ENCODE measurements around the gene MTRF1L. TPM values are rescaled to one million over a fixed set of nuclear protein-coding genes. Genes with fewer than 3 reads are reported as not detected.
A peak's percentile ranks its signal among the peaks of the same experiment; 100 is the strongest.
"Not testable (repeated sequence)": the region's sequence is repeated elsewhere in the genome, so short reads cannot be mapped to it uniquely, and the experiment has no call there.

MTRF1L gene
- total RNA-seq, 8 experiments from 2014 or later: 12.1 to 24.5 (median 20.3) TPM

DNA sequence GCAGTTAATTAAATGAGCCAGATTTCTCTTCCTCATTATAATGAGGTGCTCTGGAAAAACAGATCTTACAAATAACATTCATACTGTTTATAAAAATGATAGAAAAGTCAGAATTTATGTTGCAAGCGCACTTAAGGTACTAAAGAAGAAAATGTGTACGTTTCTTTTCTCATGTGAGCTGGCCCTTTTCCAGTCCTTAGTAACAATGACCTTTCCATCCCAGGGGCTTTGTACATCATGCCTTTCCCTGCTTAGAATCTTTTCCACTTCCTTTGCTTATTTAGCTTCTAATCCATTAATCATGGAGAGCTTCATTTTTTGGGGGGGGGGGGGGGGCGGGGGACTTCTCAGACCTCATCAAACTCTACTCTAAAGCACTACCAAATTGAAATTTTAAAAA is 24.5 kb downstream of the MTRF1L start:
- Histone ChIP-seq H3K4me1 (replicated peaks in 1 of 2) (peaks cover 21 to 29% of the 10 kb centered on the region in 2 donors), H3K27ac (no peak overlapping the region), H3K4me3 (no peak overlapping the region)
- no peak for ATAC-seq (replicated peaks in 6 of 8)
- in situ Hi-C loops (cut with MboI; ENCODE audit: low pct_unique_long_range_greater_than_20kb in 2 of 9, low sequenced_read_pairs in 9 of 9, unreplicated experiment in 9 of 9): no loop called here
- 42 to 100% (median 55%) methylated on average over 1 to 3 of the region's 3 CpGs; no CpG with 5 or more reads in 2 of the 10 experiments for WGBS, 10 experiments

- H3K4me3 ChIP-seq: no peak overlapping the region
- in situ Hi-C loops (cut with MboI; ENCODE audit: low pct_unique_long_range_greater_than_20kb in 2 of 9, low sequenced_read_pairs in 9 of 9, unreplicated experiment in 9 of 9): no loop called here
- peaks cover 21 to 29% of the 10 kb centered on the region in 2 donors for H3K4me1 ChIP-seq (replicated peaks in 1 of 2)
Observed at GRCh38 chr6:152977556-152977955, 25.0 kb downstream of the MTRF1L start.

GRCh38 chr6:152976749-152977148 is 25.8 kb downstream of the MTRF1L start:
- whole genome bisulfite sequencing, 10 experiments: 67 to 100% (median 85%) methylated on average over 1 of the region's 1 CpG; no CpG with 5 or more reads in 7 of the 10 experiments
- in situ Hi-C loops (cut with MboI; ENCODE audit: low pct_unique_long_range_greater_than_20kb in 2 of 9, low sequenced_read_pairs in 9 of 9, unreplicated experiment in 9 of 9): no loop called here
- no peak overlapping the region for H3K27ac ChIP-seq
- no peak for ATAC-seq (replicated peaks in 6 of 8)
- no peak overlapping the region for H3K4me3 ChIP-seq
- H3K4me1 ChIP-seq (replicated peaks in 1 of 2): peaks cover 21 to 29% of the 10 kb centered on the region in 2 donors

More at GRCh38 chr6:152977556-152977955, 25.0 kb downstream of the MTRF1L start:
- H3K27ac ChIP-seq: no peak overlapping the region
- no peak for ATAC-seq (replicated peaks in 6 of 8)

GRCh38 chr6:152975204-152975915 is 27.1 kb downstream of the MTRF1L start:
- in situ Hi-C loops (cut with MboI; ENCODE audit: low pct_unique_long_range_greater_than_20kb in 2 of 9, low sequenced_read_pairs in 9 of 9, unreplicated experiment in 9 of 9): no loop called here
- WGBS, 10 experiments: 40 to 100% (median 88%) methylated on average over 1 to 4 of the region's 4 CpGs; no CpG with 5 or more reads in 1 of the 10 experiments

GRCh38 chr6:152973916-152974315 is 28.6 kb downstream of the MTRF1L start:
- WGBS, 10 experiments: 80 to 100% (median 92%) methylated on average over 1 of the region's 1 CpG; no CpG with 5 or more reads in 5 of the 10 experiments
- ATAC-seq (replicated peaks in 6 of 8): no peak
- in situ Hi-C loops (cut with MboI; ENCODE audit: low pct_unique_long_range_greater_than_20kb in 2 of 9, low sequenced_read_pairs in 9 of 9, unreplicated experiment in 9 of 9): no loop called here
- Histone ChIP-seq H3K4me1 (replicated peaks in 1 of 2) (peaks cover 21 to 29% of the 10 kb centered on the region in 2 donors), H3K27ac (no peak overlapping the region), H3K4me3 (no peak overlapping the region)

More at GRCh38 chr6:152975204-152975915, 27.1 kb downstream of the MTRF1L start:
- peak in 2 of 8 experiments; percentile 15 to 22 for ATAC-seq (replicated peaks in 6 of 8)
- Histone ChIP-seq H3K4me1 (replicated peaks in 1 of 2) (peaks cover 21 to 29% of the 10 kb centered on the region in 2 donors), H3K4me3 (no peak overlapping the region), H3K27ac (no peak overlapping the region)

DNA sequence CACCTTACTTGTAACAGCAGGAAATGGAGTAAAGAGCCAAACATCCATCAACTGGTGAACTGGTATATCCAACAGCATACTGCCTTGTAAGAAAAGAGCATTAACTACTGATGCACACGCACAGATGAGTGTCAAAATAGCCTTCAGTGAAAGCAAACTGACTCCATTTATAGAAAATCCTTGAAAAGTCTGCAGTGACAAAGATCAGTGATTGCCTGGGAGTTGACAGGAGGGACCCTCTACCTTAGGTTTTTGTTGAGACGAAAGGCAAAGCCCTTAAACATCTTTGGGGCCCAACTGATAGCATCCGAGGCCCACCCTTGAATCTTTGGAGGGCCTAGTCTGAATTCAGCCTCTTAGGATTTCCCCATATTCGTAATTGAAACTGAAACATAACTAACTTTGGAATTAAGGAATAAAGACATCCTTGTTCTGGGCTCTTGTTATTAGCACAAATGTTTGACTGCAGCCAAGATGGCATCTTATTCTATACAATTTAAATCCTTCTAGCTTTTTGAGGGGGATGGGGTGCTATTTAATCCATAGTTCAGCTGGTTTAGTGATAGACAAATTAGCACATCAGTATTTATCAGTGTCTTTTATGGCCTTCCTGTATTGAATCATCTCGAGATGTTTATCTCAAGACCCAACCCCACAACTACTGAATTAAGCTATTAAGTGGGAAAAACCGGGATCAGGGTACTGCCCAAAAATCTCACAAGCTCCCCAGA is 32.7 kb downstream of the MTRF1L start:
- H3K27ac ChIP-seq: no peak overlapping the region
- in situ Hi-C loops (cut with MboI; ENCODE audit: low pct_unique_long_range_greater_than_20kb in 2 of 9, low sequenced_read_pairs in 9 of 9, unreplicated experiment in 9 of 9): no loop called here
- no peak overlapping the region for H3K4me3 ChIP-seq
- no peaks in the 10 kb centered on the region for H3K4me1 ChIP-seq (replicated peaks in 1 of 2)
- 87 to 100% (median 98%) methylated on average over 1 to 6 of the region's 6 CpGs for WGBS, 10 experiments
- no peak for ATAC-seq (replicated peaks in 6 of 8)

DNA sequence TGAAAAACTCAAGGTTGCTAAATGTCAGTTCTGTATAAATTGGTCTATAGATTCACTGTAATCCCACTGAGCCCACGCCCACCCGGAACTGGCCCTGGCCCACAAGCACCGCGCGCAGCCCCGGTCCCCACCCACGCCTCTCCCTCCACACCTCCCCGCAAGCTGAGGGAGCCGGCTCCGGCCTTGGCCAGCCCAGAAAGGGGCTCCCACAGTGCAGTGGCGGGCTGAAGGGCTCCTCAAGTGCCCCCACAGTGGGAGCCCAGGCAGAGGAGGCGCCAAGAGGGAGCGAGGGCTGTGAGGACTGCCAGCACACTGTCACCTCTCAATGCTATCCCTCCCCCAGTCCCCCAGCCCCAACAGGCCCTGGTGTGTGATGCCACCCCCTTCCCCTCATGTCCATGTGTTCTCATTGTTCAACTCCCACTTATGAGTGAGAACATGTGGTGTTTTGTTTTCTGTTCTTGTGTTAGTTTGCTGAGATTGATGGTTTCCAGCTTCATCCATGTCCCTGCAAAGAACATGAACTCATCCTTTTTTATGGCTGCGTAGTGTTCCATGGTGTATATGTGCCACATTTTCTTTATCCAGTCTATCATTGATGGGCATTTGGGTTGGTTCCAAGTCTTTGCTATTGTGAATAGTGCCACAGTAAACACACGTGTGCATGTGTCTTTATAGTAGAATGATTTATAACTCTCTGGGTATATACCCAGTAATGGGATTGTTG is 36.2 kb downstream of the MTRF1L start:
- ATAC-seq (replicated peaks in 6 of 8); H3K4me1 ChIP-seq (replicated peaks in 1 of 2); H3K27ac ChIP-seq; H3K4me3 ChIP-seq; in situ Hi-C loops (cut with MboI; ENCODE audit: low pct_unique_long_range_greater_than_20kb in 2 of 9, low sequenced_read_pairs in 9 of 9, unreplicated experiment in 9 of 9): not testable (repeated sequence)
- WGBS, 10 experiments: 94 to 97% methylated on average over 5 to 6 of the region's 15 CpGs; no CpG with 5 or more reads in 8 of the 10 experiments

- H3K4me3 ChIP-seq: no peak overlapping the region
- H3K4me1 ChIP-seq (replicated peaks in 1 of 2): no peaks in the 10 kb centered on the region
- 82 to 100% (median 94%) methylated on average over 1 to 20 of the region's 24 CpGs; no CpG with 5 or more reads in 3 of the 10 experiments for WGBS, 10 experiments
- H3K27ac ChIP-seq: no peak overlapping the region
- no peak for ATAC-seq (replicated peaks in 6 of 8)
- in situ Hi-C loops (cut with MboI; ENCODE audit: low pct_unique_long_range_greater_than_20kb in 2 of 9, low sequenced_read_pairs in 9 of 9, unreplicated experiment in 9 of 9): loop anchor here in 1 of 9 experiments (10.0 kb wide), 1 partner anchor 215 kb away; no protein-coding TSS in a partner anchor
Observed at GRCh38 chr6:152959333-152959732, 43.2 kb downstream of the MTRF1L start.

DNA sequence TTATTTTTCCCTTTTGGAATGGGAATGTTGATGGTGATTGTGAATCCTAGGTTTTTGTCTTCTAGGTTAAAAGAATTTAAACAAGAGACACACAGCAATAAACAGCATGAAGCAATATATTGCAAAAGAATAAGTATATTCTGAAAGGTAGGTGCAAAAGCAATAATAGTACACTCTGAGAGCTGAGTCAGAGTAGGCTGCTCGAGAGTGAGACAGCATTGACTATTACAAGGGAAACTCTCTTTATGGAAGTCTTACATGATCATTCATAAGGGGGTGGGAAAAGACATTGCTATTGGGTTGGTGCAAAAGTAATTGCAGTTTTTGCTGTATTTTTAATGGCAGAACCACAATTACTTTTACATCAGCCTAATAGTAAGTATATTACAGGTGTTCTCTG is 44.7 kb downstream of the MTRF1L start:
- no peaks in the 10 kb centered on the region for H3K4me1 ChIP-seq (replicated peaks in 1 of 2)
- no peak overlapping the region for H3K27ac ChIP-seq
- H3K4me3 ChIP-seq: no peak overlapping the region
- ATAC-seq (replicated peaks in 6 of 8): no peak
- WGBS, 10 experiments: 0 to 80% (median 51%) methylated on average over 1 of the region's 1 CpG; no CpG with 5 or more reads in 2 of the 10 experiments
- in situ Hi-C loops (cut with MboI; ENCODE audit: low pct_unique_long_range_greater_than_20kb in 2 of 9, low sequenced_read_pairs in 9 of 9, unreplicated experiment in 9 of 9): loop anchor here in 1 of 9 experiments (10.0 kb wide), 1 partner anchor 213 kb away; no protein-coding TSS in a partner anchor

- Histone ChIP-seq H3K27ac (no peak overlapping the region), H3K4me3 (no peak overlapping the region), H3K4me1 (replicated peaks in 1 of 2) (no peaks in the 10 kb centered on the region)
- ATAC-seq (replicated peaks in 6 of 8): no peak
- in situ Hi-C loops (cut with MboI; ENCODE audit: low pct_unique_long_range_greater_than_20kb in 2 of 9, low sequenced_read_pairs in 9 of 9, unreplicated experiment in 9 of 9): loop anchor here in 1 of 9 experiments (10.0 kb wide), 1 partner anchor 210 kb away; no protein-coding TSS in a partner anchor
- 45 to 100% (median 73%) methylated on average over 1 to 3 of the region's 3 CpGs; no CpG with 5 or more reads in 2 of the 10 experiments for WGBS, 10 experiments
Observed at GRCh38 chr6:152954443-152954842, 48.1 kb downstream of the MTRF1L start.

- WGBS, 10 experiments: 0 to 100% (median 43%) methylated on average over 1 to 7 of the region's 7 CpGs
- peak in 3 of 8 experiments; percentile 60 to 67 (median 65) for ATAC-seq (replicated peaks in 6 of 8)
Observed at GRCh38 chr6:152952866-152953509, 49.5 kb downstream of the MTRF1L start.

GRCh38 chr6:152952045-152952444 is 50.5 kb downstream of the MTRF1L start:
- WGBS, 10 experiments: 0 to 80% (median 38%) methylated on average over 1 of the region's 1 CpG; no CpG with 5 or more reads in 2 of the 10 experiments
- in situ Hi-C loops (cut with MboI; ENCODE audit: low pct_unique_long_range_greater_than_20kb in 2 of 9, low sequenced_read_pairs in 9 of 9, unreplicated experiment in 9 of 9): loop anchor here in 1 of 9 experiments (10.0 kb wide), 1 partner anchor 207 kb away; no protein-coding TSS in a partner anchor
- ATAC-seq (replicated peaks in 6 of 8): no peak
- H3K4me1 ChIP-seq (replicated peaks in 1 of 2): no peaks in the 10 kb centered on the region
- no peak overlapping the region for H3K27ac ChIP-seq
- no peak overlapping the region for H3K4me3 ChIP-seq

More at GRCh38 chr6:152952866-152953509, 49.5 kb downstream of the MTRF1L start:
- H3K4me3 ChIP-seq: no peak overlapping the region
- in situ Hi-C loops (cut with MboI; ENCODE audit: low pct_unique_long_range_greater_than_20kb in 2 of 9, low sequenced_read_pairs in 9 of 9, unreplicated experiment in 9 of 9): loop anchor here in 1 of 9 experiments (10.0 kb wide), 1 partner anchor 208 kb away; no protein-coding TSS in a partner anchor
- no peaks in the 10 kb centered on the region for H3K4me1 ChIP-seq (replicated peaks in 1 of 2)
- no peak overlapping the region for H3K27ac ChIP-seq
